ENCODE data around the gene GRID1.
"Not testable (repeated sequence)": the region's sequence is repeated elsewhere in the genome, so short reads cannot be mapped to it uniquely, and the experiment has no call there.

The GRID1 gene

GRCh38 chr10:86182150-86182549 is 184.4 kb downstream of the GRID1 start:
- DNase-seq: no peak

- DNase-seq: no peak
Measured at GRCh38 chr10:86180861-86181260, 185.7 kb downstream of the GRID1 start.

GRCh38 chr10:86179961-86180360 is 186.6 kb downstream of the GRID1 start:
- DNase-seq: no peak

GRCh38 chr10:86179153-86179524 is 187.5 kb downstream of the GRID1 start:
- DNase-seq: no peak

- DNase-seq: no peak
Measured at GRCh38 chr10:86178401-86179152, 188.0 kb downstream of the GRID1 start.

- no peak for DNase-seq
Measured at GRCh38 chr10:86177537-86178155, 188.9 kb downstream of the GRID1 start.

GRCh38 chr10:86176850-86177536 is 189.6 kb downstream of the GRID1 start:
- DNase-seq: no peak

GRCh38 chr10:86175476-86175875 is 191.1 kb downstream of the GRID1 start:
- not testable (repeated sequence) for DNase-seq

- DNase-seq: no peak
Measured at GRCh38 chr10:86172301-86172700, 194.3 kb downstream of the GRID1 start.

- DNase-seq: no peak
Measured at GRCh38 chr10:86170255-86171108, 196.1 kb downstream of the GRID1 start.

GRCh38 chr10:86169506-86170254 is 196.9 kb downstream of the GRID1 start:
- DNase-seq: no peak

- no peak for DNase-seq
Measured at GRCh38 chr10:86169066-86169465, 197.5 kb downstream of the GRID1 start.

GRCh38 chr10:86168256-86168655 is 198.3 kb downstream of the GRID1 start:
- DNase-seq: no peak

- no peak for DNase-seq
Measured at GRCh38 chr10:86167762-86168128, 198.8 kb downstream of the GRID1 start.

- no peak for DNase-seq
Measured at GRCh38 chr10:86167121-86167761, 199.4 kb downstream of the GRID1 start.

- no peak for DNase-seq
Measured at GRCh38 chr10:86165666-86166065, 200.9 kb downstream of the GRID1 start.

GRCh38 chr10:86164960-86165630 is 201.5 kb downstream of the GRID1 start:
- no peak for DNase-seq

- peak; percentile 45 for DNase-seq
Measured at GRCh38 chr10:86164174-86164774, 202.3 kb downstream of the GRID1 start.

GRCh38 chr10:86163522-86164173 is 202.9 kb downstream of the GRID1 start:
- peak; percentile 14 for DNase-seq

- no peak for DNase-seq
Measured at GRCh38 chr10:86162696-86163400, 203.7 kb downstream of the GRID1 start.

All from kidney glomerular epithelial cell (primary cell).